Activated naive CD8-positive, alpha-beta T cell treated with anti-CD3 and anti-CD28 coated beads, Interleukin-2, amount 50 U/mL, for 16 hours (primary cell): Measurements from ENCODE around the gene DAAM2.

Source experiments
- DNase-seq: peaks from one replicate; pipeline ENCODE4 v3.0.0-alpha.2; 2020; ENCODE audit warnings: low read depth, low spot score

DAAM2 gene

DNA sequence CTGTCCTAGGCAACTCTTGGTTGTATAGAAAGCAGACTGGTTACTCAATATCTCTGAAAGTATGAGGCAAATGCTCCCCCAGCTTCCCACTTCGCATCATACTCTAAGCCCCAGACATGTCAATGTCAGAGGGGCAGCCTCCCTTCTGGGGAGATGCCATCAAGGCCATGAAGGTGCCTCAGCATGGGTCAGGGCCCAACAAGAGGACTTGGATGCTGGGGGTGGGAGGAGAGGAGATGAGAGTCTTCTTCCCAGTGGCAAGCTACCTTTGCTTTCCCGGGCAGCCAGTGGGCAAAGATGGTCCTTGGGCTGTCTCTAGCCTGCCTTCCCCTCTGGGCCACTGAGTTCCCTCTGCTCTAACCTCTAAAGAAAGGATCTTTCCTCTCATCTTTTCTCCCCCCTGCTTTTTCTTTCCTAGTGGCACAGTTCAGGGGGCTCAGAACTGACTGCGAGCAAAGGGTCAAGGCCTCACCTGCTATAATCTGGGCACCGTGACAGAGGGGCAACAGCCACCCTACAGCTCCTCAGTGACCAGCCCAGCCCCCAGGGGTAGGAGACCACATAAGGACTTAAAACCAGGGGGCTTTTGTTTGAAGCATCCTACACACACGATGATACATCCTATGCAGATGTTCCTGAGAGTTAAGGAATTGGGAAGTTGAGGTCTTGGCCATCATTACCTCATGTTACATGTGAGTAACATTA, 115.8 kb downstream of the DAAM2 start:
- no peak for DNase-seq

DNA sequence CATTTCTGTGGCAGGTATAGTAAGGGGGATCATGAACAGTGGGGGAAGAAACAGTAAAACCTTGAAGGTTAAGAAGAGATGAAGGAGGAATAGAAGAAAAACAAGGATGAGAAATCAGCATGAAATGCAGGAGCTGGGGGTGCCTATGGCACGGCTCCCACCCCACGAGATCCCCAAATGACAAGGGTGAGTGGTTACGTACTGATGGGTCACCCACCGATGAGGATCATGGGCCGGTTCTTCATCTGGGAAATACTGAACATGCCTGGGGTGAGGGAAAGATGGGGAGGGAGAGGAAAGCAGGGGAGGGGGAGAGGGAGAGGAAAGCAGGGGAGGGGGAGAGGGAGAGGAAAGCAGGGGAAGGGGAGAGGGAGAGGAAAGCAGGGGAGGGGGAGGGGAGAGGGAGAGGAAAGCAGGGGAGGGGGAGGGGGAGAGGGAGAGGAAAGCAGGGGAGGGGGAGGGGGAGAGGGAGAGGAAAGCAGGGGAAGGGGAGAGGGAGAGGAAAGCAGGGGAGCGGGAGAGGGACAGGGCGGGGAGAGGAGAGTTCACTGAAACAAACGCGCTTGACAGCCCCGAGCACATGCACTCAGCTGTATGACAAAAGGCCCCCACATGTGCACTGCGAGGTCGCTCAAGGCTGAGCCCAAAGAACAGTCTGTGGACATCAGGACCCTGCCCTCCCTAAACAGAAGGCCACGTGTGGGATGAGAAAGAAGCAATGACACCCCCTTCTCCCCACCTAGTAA, 116.8 kb downstream of the DAAM2 start:
- no peak for DNase-seq

DNA sequence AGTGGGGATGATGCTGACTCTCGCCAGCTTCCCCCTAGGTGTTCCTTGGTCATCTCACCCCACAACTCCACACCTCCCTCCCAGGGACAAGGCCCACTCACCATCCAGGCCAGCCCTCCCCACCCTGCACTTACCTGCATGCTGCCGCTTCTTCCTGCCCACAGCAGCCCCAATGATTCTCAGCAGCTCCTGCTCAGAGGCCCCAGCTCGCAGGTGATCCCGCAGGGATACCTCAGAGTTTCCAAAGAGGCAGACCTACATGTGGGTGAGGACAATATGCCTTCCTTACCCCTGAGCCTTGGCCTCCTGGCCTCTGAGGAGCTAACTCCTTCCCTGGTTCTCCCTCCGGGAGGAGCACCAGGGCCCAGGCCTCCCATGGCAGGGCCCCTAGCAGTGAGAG, 117.5 kb downstream of the DAAM2 start:
- no peak for DNase-seq

- no peak for DNase-seq
These were observed 118.0 kb downstream of the DAAM2 start for GRCh38 chr6:39910164-39910563.

- no peak for DNase-seq
These were observed 118.6 kb downstream of the DAAM2 start for GRCh38 chr6:39910744-39911143.

DNA sequence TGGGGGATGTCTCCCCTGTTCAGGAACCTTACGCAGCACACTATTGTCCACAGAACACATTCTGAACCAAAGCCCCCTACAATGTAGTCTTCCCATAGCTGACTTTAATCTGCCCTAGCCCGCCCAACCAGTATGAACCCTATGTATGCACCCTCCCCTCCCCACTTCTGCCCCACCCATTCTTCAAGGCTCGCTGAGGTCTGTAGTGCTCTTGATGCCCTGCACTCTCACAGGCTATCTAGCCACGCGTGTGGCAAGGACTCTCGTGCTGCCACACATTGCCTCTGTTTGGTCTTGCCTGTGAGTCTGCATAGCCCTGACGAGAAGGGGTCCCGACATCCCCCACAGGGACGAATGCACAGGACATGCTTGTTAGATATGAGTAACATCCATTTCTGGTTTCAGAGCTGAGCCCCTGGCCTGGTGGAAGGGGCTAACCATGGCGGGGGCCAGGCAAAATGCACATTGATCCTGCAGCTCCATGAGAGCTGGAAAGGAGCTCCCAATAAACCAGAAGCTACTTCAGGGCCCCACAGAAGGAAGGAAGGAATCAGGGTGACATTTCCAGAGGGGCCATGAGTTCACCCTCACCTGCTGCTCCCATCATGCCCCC, 119.4 kb downstream of the DAAM2 start:
- DNase-seq: no peak

DNA sequence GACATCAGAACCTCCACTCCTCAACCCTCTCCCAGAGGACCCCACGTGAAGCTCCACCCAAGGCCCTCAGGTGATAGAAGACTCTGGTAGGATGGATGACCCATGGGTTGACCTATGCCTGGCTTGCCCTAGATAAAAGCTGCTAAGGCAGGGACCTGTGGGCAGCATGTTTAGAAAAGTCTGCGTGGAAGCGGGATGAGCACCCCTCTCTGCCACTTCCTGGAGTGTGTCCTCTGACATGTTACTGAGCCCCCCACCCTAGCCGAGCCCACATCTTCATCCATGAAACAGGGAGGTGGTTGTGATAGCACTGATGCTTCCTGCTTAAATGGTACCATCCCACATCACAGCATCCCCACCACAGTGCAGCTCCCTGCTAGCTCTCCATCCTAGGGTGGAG, 120.3 kb downstream of the DAAM2 start:
- no peak for DNase-seq

DNA sequence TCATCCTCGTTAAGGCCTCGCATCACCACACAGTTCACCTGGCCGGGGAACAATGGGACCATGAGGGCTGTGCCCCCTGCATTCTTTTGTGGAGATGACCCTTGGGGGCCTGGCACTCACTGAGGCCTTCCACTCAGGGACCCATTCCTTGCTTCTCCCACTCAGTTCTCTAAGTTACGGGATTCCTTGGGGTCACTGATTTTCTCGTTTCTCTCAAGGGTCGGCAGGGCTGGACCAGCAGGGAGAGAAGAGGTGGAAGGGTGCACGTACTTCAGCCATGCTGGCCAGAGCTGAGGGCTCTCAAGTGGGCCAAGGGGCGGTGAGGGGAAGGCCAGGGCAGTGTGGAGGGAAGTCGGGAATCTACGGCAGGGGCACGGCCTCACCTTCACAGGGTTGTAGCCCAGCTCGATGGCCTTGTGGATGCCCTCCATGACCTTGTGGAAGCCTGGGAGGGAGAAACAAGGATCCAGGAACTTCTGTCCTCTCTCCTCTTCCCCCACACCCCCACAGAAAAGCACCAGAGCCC, 121.3 kb downstream of the DAAM2 start:
- no peak for DNase-seq

GRCh38 chr6:39914239-39914638, 122.1 kb downstream of the DAAM2 start:
- DNase-seq: no peak

DNA sequence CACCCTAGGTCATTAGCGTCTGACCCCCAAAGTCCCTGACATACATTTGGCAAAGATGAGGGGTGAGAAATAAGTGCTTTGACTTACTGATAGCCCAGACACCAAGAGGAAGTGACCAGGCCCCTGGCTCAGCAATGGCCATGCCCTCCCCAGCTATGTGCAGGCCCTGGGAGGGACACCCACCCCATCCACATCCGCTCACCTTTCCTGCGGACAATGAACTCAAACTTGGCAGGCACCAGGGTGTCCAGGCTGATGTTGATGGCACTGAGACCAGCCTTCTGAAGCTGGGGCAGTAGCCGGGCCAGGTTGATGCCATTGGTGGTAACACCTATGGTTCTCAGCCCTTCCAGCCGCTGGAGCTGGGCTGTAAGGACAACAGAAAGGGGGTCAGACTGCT, 123.7 kb downstream of the DAAM2 start:
- no peak for DNase-seq

DNA sequence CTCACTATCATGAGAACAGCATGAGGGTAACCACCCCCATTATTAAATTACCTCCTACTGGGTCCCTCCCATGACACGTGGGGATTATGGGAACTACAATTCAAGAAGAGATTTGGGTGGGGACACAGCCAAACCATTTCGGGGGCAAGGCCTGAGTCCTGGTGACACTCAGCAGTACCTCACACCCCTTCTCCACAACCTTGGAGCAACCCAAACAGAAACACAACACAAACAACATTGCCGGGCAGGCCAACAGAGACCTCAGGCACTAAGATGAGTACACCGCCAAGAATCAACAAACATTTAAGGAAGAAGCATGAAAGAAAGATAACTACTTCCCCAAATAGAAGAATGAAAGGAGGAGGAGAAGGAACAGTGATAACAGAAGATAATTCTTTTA, 125.2 kb downstream of the DAAM2 start:
- DNase-seq: no peak

DNA sequence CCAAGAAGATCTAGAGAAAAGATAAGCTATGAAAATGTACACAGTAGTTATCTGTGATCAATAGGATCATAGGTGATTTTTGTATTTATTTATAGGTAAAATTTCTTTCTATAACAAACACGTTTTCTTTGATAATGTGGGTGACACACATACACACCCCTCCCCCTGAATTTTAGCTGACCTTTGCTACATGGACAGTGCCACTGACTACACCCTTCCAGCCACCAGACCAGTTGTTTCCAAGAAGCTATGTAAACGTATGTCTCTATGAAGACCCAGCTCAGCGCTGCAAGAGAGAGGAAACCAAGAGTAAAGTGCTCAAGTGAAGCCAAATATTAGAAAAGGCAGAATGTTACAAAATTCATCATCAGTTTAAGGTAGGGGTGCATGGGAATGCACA, 125.8 kb downstream of the DAAM2 start:
- DNase-seq: no peak

DNA sequence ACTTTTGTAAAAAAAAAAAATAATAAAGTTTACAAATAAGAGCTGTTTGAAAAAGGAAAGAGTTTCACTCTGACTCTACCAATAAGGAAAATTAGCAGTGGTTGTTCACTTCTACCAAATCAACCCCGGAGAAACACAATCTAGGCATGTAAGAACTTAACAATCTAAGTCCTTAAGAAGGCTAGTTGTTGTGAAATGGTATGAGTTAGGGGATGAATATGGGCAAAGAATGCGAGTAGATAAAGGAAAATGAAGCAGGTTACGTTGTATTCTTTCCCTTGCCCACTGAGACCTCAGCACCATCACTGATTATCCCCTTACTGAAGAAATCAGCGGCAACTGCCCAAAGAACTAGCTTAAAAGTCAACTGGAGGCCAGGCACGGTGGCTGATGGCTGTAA, 126.7 kb downstream of the DAAM2 start:
- DNase-seq: no peak

- DNase-seq: no peak
These were observed 128.0 kb downstream of the DAAM2 start for GRCh38 chr6:39920157-39920556.

GRCh38 chr6:39922821-39923220, 130.6 kb downstream of the DAAM2 start:
- DNase-seq: no peak

GRCh38 chr6:39923394-39923793, 131.2 kb downstream of the DAAM2 start:
- no peak for DNase-seq

DNA sequence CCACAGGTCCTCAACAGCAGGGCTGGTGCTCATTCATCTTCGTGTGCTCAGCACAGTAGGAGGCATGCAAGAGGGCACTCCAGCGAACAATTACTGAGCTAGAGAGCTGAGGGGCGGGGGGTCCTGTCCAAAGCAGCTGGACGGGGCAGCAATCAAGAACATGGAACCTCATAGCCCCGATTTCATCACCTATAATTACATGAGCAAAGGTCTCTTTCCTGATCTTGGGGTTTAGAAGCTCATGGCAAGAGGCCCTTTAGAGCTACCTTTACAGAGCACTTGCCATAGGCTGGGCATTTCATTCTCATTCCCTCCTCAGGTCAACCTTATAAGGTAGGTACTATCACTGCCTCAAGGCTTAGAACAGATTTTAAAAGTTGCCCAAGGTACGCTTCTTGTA, 131.7 kb downstream of the DAAM2 start:
- DNase-seq: no peak

DNA sequence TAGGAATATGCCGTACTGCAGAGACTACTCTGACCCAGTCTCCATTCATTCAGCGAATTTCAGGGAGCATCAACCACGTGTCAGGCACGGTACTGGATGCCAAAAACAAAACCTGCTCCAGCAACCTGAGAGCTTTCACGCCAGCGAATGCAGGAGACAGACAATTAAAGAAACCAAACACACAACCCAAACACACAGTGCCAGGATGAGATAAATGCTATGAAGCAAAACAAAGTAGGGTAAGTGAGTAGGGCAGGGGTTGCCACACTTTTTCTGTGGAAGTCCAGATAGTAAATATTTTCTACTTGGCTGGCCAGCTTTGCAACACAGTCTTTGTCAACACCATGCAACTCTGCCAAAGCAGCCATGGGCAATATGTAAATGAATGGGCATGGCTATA, 132.1 kb downstream of the DAAM2 start:
- no peak for DNase-seq

GRCh38 chr6:39925191-39925930, 133.2 kb downstream of the DAAM2 start:
- DNase-seq: no peak

- DNase-seq: no peak
These were observed 133.7 kb downstream of the DAAM2 start for GRCh38 chr6:39925931-39926290.

- no peak for DNase-seq
These were observed 134.5 kb downstream of the DAAM2 start for GRCh38 chr6:39926668-39927067.

DNA sequence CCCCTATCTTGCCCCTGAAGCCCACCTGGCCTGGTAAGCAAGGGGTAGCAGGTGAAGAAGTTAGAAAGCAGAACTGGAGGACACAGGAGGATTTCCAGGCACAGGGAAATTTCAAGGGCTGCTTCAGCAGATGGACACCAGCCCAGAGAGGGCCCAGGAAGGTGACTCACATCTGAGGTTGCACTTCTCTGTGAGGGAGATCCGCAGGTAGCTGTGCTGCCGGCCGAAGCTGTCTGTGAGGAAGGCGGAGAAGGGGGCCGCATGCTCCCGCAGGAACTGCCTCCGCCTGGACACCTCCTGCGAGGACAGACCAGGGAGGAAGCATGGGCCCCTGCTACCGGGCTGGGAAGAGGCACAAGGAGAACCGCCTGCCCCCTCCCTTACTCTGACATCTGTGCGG, 135.0 kb downstream of the DAAM2 start:
- no peak for DNase-seq
